ENCODE data around the gene MSN.

GRCh38 chrX:65642914-65643491 lies 24.5 kb upstream of the MSN start:
- no peak for TF ChIP-seq POLR2AphosphoS5 (IDR thresholded peaks at IDR 0.05)
- TF ChIP-seq CTCF (IDR thresholded peaks at IDR 0.05; ENCODE audit: poor library complexity, severe bottlenecking) = no peak
- TF ChIP-seq MXI1 (conservative IDR thresholded peaks at IDR 0.05; ENCODE audit: poor library complexity, severe bottlenecking) = no peak
- no peak for TF ChIP-seq RAD21 (conservative IDR thresholded peaks at IDR 0.05)
